Tibial nerve (tissue), 4 donors: ENCODE measurements around the gene CACNA1G.

Experiments
- EP300 ChIP-seq, 2 donors: sonication (generic); formaldehyde crosslinking; IDR thresholded peaks; one replicate each; pipeline ENCODE4 v1.6.1; 2017; ENCODE audit warnings: antibody characterized with exemption in 2 of 2, mild to moderate bottlenecking in 1 of 2
- POLR2A ChIP-seq, 2 donors: fragments of 450-650 bp; IDR thresholded peaks; one replicate each; pipeline ENCODE4 v1.6.1; 2017; ENCODE audit warnings: antibody characterized with exemption in 2 of 2, mild to moderate bottlenecking in 2 of 2, moderate library complexity in 2 of 2
- TF ChIP-seq, protein P1 (sequence below), 5 experiments: fragments of 200-600 bp in 3 of 5; fragments of 450-650 bp in 2 of 5; sonication (generic) in 3 of 5; IDR thresholded peaks; one replicate each; pipeline ENCODE4 v1.5.1; 2016 to 2019; ENCODE audit warnings: antibody characterized with exemption in 5 of 5, mild to moderate bottlenecking in 3 of 5, moderate library complexity in 2 of 5

DNA sequence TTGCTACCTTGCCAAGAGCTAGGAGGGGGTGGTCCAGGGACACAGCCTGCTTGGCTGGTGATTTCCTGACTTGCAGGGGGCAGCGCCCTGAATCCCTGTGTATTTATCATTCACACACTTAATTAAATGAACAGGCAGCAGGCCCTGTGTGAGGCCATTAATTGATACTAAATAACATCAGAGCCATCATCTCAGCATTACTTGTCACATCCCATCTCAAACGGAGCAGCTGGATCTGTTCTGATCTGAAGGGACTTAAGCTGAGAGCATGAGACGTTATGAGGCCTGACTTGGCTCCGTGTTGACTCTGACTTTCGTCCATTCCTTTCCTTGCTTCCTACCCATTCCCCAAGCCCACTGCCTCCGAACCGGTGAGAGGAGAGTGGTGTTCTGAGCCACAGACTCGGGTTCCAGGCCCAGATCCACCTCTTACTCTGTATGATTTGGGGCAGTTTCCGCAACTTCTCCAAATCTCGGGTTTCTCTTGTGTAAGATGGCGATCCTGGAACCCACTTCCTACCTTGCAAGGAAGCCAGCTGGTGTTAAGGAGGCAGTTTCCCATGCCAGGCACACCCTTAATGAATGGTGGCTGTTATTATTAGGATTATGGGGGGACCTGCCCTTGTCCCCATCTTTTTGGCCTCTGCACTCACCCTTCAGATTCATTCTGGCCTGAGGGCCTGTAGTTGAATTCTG lies 33.8 kb downstream of the CACNA1G start:
- TF ChIP-seq, protein P1, sequence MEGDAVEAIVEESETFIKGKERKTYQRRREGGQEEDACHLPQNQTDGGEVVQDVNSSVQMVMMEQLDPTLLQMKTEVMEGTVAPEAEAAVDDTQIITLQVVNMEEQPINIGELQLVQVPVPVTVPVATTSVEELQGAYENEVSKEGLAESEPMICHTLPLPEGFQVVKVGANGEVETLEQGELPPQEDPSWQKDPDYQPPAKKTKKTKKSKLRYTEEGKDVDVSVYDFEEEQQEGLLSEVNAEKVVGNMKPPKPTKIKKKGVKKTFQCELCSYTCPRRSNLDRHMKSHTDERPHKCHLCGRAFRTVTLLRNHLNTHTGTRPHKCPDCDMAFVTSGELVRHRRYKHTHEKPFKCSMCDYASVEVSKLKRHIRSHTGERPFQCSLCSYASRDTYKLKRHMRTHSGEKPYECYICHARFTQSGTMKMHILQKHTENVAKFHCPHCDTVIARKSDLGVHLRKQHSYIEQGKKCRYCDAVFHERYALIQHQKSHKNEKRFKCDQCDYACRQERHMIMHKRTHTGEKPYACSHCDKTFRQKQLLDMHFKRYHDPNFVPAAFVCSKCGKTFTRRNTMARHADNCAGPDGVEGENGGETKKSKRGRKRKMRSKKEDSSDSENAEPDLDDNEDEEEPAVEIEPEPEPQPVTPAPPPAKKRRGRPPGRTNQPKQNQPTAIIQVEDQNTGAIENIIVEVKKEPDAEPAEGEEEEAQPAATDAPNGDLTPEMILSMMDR (IDR thresholded peaks at IDR 0.05) = no peak
- TF ChIP-seq POLR2A (IDR thresholded peaks at IDR 0.05) (no peak), EP300 (IDR thresholded peaks at IDR 0.05) (no peak)
